Stimulated activated CD4-positive, alpha-beta T cell treated with anti-CD3 and anti-CD28 coated beads, Interleukin-1b, Interleukin-23, amount 100 ng/mL, for 48 hours (primary cell): ENCODE measurements around the gene ADAMTS9.

Experiments
- DNase-seq: peaks from one replicate; pipeline ENCODE4 v3.0.0-alpha.2; 2020

ADAMTS9 gene

DNA sequence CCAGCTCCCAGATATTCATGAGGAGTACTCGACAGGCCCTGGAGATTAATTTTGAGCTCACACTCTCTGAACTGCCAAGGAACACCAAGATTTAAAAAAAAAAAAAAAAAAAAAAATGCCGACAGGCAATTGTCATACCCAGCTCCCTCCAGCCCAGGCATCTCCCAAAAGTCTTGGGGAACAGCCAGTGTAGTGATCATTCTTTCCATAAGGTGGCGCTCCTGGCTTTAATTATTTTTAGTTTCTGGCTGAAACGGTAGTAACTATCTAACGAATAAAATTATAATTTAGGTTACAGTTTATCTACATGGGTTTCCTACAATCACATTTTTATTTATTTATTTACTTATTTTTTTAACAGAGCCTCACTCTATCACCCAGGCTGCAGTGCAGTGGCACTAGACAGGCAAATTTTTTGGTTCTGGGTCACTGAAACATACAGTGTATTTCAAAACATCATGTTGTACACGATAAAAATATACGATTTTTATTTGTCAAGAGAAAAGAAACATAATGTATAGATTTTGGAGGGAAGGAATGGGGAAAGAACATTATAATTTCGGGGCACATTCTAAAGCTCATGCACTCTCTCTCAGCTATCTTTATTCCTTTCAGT lies 157.3 kb downstream of the ADAMTS9 start:
- peak; percentile 8 for DNase-seq

DNA sequence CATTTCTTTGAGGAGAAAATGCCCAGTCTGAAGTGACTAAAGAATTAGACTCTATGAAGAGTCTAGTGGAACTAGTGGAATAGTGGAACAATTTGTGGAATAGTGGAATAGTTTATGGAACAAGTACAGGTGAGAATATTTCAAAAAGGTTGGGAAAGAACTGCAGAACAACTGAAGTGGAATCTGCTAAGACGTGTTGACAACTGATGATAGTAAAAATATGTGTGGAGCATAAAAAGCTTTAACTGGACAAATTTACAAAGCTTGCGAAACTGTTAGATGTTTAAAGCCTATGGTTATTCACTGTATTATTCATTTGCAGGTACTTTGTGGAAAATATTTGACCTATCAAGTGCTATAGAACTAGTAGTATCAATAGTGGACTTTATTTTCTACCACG lies 164.5 kb downstream of the ADAMTS9 start:
- DNase-seq, result no peak

DNA sequence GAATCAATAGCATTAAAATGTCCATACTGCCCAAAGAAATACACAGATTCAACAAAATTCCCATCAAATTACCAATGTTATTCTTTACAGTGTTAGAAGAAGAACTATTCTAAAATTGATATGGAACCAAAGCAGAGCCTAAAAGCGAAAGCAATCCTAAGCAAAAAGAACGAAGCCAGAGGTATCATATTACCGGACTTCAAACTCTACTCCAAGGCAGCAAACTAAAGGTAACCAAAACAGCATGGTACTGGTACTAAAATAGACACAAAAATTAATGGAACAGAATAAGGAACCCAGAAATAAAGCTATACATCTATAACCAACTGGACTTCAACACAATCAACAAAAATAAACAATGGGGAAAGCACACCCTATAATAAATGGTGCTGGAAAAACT lies 167.5 kb downstream of the ADAMTS9 start:
- no peak for DNase-seq

DNA sequence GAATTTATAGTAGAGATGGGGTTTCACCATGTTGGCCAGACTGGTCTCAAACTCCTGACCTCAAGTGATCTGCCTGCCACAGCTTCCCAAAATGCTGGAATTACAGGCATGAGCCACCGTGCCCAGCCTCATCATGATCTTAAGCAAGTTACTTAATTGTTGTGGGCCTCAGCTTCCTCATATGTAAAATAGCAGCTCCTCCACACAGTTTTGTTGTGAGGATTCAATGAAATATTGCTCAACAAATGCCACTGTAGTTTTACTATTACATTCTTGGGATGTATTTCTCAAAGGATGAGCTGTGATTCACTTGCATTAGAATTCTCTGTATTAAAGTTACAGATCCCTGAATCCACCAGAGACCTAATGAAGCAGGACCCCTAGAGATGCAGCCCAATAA lies 168.8 kb downstream of the ADAMTS9 start:
- no peak for DNase-seq

DNA sequence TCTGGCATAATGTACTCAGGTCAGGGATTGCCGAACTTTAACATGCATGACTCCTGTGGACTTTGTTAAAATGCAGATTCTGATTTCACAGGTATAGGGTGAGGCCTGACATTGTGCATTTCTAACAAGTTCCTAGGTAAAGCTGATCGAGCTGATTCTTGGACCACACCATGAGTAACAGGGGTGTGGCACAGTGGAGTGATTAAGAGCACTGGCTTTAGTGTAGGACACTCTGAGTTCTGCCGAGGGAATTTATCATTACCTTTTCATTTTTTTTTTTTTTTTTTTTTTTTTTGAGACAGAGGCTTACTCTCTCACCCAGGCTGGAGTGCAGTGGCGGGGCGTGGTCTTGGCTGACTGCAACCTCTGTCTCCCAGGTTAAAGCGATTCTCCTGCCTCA lies 169.3 kb downstream of the ADAMTS9 start:
- no peak for DNase-seq

DNA sequence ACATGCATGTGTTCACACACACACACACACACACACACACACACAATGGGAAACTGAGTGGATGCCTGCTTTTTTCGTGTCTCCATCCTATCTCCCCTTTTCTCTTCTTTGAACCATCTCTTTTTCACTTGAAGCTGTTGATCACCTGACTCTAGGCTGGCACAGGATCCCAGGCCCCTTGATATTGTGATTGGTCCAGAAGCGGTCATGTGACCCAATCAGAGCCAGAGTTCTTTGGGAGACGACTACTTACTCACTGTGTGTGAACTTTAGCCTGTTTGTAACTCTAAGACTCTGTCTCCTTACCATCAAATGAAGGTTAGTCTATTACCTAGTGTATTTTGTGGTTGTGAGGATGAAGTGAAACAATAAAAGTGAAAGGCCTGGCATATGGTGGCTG lies 172.9 kb downstream of the ADAMTS9 start:
- no peak for DNase-seq

DNA sequence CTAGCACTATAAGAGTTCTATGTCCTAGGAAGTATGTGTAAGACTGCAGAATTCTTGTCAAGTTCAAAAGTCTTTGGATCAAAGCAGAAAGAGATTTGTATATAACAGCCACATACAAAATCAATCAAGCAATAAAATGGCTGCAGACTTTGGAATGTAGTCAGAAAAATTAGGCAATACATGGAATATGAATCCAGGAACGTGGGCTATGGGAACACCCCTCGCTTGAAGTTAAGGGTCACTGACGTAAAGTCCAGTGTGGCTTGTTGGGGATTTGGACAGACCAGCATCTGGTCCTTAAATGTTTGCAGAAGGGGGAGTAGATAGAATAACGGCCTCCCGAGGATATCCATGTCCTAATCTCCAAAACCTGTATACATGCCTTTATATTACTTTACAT lies 178.6 kb downstream of the ADAMTS9 start:
- no peak for DNase-seq

DNA sequence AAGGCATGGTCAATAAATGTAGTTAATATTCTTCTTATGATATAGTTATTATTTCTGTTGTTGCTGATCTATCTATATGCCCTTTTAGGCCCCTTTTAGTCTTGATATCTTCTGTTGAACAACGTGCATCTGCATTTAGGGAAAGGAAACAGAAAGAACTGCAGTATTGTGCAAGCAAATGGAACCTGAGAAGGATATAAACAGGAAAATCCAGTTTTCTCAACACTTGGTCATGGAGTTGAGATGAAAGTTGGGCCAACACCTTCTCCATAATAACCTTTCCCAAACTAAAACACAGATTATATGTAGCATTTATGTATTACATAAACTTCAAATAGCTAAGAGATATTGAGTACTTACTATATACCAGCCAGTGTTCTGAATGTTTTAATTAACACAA lies 179.7 kb downstream of the ADAMTS9 start:
- no peak for DNase-seq

DNA sequence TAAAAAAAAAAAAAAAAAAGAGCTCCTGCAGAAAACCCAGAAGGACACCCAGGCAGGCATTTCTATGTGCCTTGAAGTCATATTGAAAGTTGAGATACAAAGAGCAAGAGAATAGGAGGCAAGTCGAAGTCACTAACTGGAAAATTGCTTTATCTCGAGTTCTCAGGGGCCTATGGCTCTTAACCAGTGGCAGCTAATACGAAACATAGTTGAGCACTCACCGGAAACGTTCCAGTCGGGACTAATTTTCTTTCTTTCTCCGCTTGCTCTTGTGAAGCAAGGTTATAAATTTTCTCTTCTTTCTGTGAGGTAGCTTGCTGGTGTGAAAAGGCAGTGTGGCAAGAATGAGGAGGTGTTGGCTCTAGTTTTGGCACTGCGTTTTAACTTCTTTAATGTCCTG lies 181.5 kb downstream of the ADAMTS9 start:
- no peak for DNase-seq

DNA sequence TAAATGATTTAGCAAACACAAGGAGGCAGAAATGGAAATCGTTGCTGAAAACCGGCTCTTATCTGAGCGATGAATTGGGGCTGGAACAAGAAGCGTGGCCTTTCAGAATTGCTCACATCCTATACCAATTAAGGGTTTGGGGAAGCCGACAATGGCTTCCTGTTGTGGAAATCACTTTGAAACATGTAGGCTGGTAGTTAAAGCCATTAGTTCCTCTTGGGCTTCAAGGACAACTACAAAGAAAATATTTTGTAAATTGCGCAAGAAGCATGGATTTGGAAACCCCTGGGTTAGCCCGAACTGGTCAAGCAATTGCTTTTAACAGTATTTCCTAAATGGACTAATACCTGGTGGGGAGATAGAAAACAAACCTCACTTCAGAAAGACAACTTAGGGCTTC lies 182.4 kb downstream of the ADAMTS9 start:
- DNase-seq, result no peak

DNA sequence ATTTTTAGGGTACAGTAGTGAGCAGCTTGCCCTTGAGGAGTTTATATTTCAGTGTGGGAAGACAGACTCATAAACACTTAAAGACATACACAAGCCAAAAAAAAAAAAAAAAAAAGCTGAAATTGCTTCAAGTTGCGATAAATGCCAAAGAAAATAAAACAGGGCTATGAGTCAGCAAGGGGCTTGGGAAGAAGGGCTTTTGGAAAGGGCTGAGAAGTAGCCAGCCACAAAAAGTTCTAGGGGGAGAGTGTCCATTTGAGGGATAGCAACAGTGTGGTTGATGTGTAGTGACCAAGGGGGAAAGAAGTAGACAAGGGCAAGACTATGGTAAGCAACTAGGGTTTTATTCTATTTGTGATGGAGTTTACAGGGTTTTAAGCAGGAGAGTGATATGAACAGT lies 185.5 kb downstream of the ADAMTS9 start:
- no peak for DNase-seq

DNA sequence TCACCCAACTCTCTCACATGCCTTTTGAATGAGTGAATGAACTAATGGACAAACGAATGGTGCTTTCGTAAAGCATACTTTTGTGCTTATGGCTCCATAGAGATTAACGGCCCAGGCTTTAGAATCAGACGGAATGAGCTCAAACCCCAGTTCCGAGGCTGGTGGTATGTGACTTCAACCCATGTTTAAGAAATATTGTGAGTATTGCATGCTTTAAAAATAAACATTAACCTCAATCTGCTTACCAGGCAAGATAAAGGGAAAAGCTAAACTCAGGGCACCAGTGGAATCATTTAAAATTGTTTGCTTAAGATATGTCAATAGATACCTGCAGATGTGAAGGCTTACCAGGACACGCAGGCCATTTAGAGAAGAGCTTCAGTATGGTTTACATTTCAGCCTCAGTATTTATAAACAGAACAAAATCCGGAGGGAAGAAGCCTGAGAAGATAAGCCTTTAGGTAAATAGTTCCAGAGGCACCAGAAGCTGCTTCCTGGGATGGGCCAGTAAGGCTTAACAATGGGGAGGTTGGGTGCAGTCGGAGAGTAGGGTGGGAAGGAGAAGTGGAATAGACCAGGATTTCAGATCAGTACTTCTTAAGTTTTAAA lies 186.4 kb downstream of the ADAMTS9 start:
- no peak for DNase-seq

DNA sequence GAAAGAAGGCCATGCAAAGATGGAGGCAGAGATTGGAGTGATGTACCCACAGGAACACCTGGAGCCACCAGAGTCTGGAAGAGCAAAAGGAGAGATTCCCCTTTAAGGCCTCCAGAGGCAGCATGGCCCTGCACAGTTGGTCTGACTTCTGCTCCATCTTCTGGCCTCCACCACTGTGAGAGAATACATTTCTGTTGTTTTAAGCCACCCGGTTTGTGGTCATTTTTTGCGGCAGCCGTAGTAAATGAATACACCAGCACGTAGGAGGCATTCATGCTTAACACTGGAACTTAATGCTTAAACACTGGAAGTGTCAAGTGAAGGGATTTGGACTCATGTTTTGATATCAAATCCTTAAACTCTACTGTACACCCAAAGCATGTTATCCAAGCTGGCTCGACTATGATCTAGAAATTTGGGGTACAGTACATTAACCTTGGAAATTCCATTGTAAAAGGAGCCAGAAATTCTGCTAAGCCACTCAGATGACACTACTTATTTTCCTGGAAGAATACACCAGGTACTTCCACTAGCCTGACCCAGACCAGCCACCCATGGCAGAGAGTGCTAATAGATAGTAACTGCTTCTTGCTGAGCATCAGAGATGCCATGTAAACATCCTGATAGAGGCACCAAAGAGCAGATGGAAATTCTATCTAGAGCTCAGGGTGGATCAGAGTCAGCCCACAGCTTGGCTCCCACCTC lies 190.9 kb downstream of the ADAMTS9 start:
- no peak for DNase-seq

DNA sequence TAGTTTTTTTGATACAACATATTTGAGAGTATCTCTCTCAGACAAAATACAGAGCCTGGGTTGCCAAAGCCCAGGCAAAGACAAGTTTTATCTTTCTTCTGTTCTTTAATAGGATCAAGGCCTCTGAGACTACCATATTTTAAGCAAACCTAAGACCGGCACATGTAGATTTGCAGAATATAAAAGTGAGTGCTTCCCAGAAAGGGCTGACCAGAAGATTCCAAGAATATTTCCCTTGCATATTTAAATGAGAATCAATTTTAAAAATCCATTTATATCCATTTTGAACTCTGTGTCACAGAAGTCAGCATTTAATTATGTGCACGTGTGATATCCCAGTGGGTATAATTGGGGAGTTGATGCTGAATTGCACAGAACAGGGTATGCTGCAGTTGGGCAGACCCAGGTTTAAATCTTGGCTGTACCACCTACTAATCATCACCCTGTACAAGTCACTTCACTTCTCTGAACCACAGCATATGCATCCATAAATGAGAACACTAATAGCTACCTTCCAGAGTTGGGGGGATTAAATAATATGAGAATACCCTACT lies 191.9 kb downstream of the ADAMTS9 start:
- DNase-seq, result no peak

DNA sequence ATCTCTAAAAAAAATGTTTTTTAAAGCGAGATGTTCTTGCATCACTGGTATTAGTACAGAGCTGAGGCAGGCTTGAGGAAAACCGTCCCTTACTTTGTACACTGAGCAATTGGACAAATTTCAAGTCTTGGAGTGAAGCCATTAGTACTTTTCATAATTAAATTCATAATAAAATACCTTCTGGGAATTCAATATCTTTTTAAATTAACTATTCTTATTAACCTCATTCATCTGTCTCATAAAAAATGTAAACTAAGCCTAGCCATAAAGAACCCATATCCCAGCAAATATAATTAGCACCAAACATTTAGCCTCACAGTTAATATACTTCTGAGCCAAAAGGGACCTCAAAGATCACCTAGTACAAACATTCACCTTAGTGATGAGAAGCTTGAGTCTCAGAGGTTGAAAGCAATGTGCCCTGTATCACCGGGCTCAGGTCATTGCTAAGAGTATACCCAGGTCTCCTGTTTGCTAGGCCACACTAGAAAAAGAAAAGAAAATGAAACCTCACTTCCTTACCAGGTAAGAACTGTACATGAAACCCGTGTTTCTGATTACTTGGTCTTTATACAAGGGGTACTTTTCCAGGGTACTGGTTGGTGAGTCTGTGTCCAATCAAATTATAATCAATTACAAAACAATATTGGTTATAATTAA lies 192.5 kb downstream of the ADAMTS9 start:
- DNase-seq, result no peak

DNA sequence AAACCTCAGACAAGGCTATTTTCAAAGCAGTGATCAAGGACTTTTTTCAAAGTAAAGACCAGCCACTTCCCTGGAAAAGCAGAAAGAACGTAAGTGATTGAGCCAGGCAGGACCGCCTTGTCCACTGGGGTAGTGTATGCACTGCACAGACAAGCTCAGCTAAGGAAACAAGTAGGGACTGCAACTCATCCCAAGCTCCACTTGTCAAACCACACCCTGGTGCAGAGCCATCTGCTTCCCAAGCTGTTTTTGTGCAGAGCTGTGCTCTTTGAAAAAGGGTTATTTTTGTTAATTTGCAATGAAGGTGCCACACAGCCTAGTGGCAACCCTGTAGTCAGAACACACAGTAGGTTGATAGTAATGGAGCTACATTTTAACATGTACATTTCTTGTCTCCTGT lies 193.3 kb downstream of the ADAMTS9 start:
- no peak for DNase-seq

DNA sequence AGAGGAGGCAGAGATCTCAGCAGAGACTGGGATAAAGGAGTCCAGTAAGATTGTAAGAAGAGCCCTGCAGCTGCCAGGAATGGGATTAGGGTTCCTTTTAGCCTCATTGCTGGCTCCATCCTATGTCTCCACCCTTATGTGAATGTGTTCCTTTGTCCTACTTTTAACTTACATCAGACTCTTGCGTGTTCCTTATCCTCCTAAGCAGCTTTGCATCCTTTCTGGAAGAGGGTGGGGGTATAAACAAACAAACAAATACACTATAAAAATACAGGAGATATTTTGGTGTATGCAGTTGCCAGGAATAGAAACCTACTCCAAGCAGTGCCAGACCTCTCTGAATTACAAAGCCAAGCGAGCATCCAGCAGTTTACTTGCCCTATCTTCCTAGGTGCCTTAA lies 194.7 kb downstream of the ADAMTS9 start:
- no peak for DNase-seq

DNA sequence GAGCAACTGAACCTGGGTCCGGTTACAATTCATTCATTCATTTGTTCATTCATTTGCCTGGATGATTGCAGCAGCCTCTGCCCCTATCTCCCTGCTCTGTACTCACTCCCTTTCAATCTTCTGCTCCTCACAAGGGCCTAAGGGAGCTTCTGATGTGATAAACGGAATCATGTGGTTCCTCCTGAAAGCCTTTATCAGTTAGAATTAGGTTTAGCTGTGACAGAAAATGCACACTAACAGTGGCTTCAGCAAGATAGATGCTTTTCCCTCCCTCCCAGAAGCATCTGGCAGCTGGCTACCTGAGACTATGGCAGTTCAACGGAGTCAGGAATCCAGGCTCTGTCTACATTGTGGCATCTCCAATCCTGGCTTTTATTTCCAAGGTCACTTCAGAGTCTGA lies 196.0 kb downstream of the ADAMTS9 start:
- DNase-seq, result no peak

DNA sequence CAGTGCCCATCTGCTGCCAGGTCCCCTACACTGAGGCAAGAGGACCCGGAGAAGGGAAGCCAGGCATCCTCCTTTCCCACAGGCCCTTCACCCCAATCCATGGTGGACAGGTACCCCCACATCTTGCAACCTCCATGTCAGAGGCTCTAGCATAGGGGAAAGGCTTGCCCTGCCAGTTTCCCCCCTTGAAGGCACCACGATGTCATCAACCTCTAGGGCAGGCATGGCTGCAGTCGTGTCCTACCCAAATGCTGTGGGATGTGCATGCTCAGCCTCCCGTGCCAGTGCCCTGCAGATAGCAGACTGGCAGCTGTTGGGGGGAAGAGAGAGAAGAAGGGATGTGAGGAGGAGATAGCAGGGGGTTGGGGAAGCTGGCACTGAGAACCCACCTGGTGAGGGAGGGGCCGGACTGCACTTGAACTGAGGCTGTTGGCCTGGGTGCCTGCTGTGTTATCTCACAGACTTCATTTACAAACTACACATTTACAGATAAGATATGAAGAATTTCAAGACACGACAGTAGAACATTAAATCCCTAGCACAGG lies 197.5 kb downstream of the ADAMTS9 start:
- DNase-seq, result no peak

DNA sequence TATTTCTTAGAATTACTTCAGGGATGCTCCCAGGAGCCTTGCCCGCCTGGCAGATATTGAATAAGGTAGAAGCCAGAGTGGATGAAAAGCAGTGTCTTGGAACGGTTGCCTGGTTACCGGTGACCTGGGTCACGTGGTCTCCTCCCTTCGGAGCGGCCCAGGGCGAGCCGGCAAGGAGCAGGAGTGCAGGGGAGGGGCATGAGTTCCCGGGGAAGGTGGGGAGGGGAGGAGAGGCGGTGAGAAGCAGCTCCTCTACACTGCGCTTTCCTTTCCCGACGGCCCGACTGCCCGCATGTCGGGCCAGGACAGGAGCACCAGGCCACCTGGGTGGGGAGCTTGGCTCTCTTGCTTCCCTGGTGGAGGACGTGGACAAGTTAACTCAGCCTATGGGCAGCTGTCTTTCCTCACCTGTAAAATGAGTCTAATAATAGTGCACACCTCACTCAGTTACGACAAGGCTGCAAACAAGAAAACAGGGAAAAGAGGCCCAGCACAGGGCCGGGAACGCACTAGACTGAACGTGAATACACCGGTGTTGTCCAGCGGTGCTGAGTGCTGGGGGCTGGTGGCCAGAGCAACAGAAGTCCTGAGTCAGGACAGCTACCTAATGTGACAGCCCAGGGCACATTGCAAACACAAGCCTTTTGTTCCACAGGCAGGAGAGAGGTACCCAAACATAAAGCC lies 198.3 kb downstream of the ADAMTS9 start:
- DNase-seq, result no peak

DNA sequence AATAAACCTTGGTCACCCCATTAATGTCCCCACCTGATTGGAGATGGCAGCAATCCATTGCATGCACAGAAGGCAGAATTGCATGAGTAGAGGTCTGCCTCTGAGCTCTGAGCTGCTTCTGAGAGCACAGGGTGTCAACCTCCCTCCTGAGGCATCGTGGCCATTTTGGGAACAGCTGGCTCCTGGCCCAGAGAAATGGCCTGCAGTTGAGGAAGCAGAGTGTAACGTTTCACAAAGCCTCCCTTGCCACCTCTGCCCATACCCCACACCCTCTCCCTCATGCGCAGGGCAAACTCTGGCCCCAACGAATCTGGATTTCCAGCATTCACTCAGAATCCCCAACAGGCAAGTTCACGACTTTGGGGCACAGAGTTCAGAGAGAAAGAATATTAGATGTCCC lies 198.9 kb downstream of the ADAMTS9 start:
- DNase-seq, result no peak

DNA sequence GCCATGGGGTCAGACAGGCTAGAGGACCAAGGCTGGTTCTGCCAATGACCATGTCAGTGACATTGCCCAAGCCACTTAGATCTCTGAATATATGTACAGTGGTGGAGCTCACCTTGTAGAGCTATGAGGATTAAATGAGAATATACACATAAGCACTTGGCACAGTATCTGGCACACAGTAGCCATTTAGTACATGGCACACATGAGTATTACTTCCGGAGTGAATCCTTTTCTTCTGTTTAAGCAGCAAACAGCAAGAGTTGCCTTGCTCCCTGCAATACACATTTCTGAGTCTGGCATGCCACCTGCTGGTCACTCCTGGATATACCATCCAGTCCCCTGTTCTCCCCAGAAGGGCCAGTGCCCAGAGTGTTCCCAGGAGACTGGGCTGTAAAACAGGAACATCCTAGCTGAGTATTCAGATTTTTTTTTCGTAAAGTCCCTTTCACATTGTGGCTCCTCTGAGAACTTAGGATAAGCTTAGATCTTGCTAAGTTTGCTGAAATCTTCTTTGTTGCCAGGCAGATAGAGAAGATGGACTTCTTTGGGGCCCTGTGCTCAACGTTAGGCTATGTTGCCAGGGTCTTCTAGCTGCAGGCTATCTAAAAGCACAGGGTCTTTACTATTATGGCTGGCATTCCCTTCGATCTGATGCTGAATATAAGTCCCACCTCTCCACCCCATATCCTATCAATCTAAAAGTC lies 203.4 kb downstream of the ADAMTS9 start:
- peak; percentile 73 for DNase-seq
